HepG2 (cell line): ENCODE results near the gene XRCC3. TPM values are rescaled to one million over a fixed set of nuclear protein-coding genes. Genes with fewer than 3 reads are reported as not detected.

ENCODE experiments used
- ATAC-seq: fragments of 200-7000 bp; cut with Tn5 transposase; 3 replicates; pipeline ENCODE4 v1.9.1; 2020; ENCODE audit warnings: mild to moderate bottlenecking, moderate library complexity
- BruUV-seq: library from RNA; stranded (reverse); fragments of 400-500 nt; replicated peaks from 2 replicates; lab custom pipeline; 2021; lab: Mats Ljungman, UMichigan
- CTCF ChIA-PET: fragments of 300-600 bp; formaldehyde crosslinking; extraction: SDS; loops from one replicate; lab custom pipeline; 2021; ENCODE audit warnings: low total read pairs, inconsistent platforms, low intra/inter-chr PET ratio; lab: Yijun Ruan, JAX
- POLR2A ChIA-PET: fragments of 350-600 bp; sonication (Branson Sonifier 250); formaldehyde crosslinking; loops from one replicate; lab custom pipeline; 2020; ENCODE audit warnings: antibody characterized with exemption, inconsistent platforms; lab: Yijun Ruan, JAX
- DNase-seq: peaks from one replicate; pipeline ENCODE4 v3.0.0-alpha.2; 2015; ENCODE audit warnings: low spot score
- FAIRE-seq: peaks from 3 replicates; lab custom pipeline; 2011; peaks lifted over from hg19 to GRCh38; lab: Jason Lieb, UNC
- H2AFZ ChIP-seq: one replicate; pipeline ENCODE4 v1.6.1; 2011; ENCODE audit warnings: low read length, inconsistent platforms
- H3K27ac ChIP-seq: fragments of 300-600 bp; 3 replicates; pipeline ENCODE4 v1.8.0; 2011; ENCODE audit warnings: mixed run types, mild to moderate bottlenecking, mixed read lengths, low read length, inconsistent platforms; ENCODE audit not compliant: insufficient read depth; ENCODE audit errors: extremely low read length
- H3K27me3 ChIP-seq, 2 experiments: fragments of 200-600 bp in 1 of 2; 2 replicates in 1 of 2; 3 replicates in 1 of 2; pipeline versions ENCODE4 v1.6.0 to v1.8.0; 2011; ENCODE audit warnings: low read length in 2 of 2, mild to moderate bottlenecking in 2 of 2, moderate library complexity in 2 of 2, inconsistent platforms in 1 of 2; ENCODE audit not compliant: insufficient read depth in 2 of 2, control insufficient read depth in 1 of 2
- H3K36me3 ChIP-seq, 2 experiments: fragments of 200-600 bp in 1 of 2; replicated peaks in 1 of 2; 2 replicates in 1 of 2; 3 replicates in 1 of 2; pipeline versions ENCODE4 v1.5.1 to v1.8.0; 2011; ENCODE audit warnings: low read length in 2 of 2, inconsistent platforms in 1 of 2; ENCODE audit not compliant: insufficient read depth in 2 of 2, control insufficient read depth in 1 of 2
- H3K4me1 ChIP-seq: 2 replicates; pipeline ENCODE4 v1.5.1; 2012; ENCODE audit warnings: low read length, inconsistent platforms; ENCODE audit not compliant: insufficient read depth
- H3K4me2 ChIP-seq: 2 replicates; pipeline ENCODE4 v1.6.0; 2011; ENCODE audit warnings: low read depth, low read length, inconsistent platforms
- H3K4me3 ChIP-seq, 3 experiments: fragments of 200-600 bp in 1 of 3; sonication (generic), shearing (Covaris generic) in 1 of 3; replicated peaks in 1 of 3; 2 replicates each; pipeline ENCODE4 v1.5.1; 2011 to 2016; ENCODE audit warnings: low read length in 3 of 3, inconsistent platforms in 2 of 3, low read depth in 2 of 3, mild to moderate bottlenecking in 2 of 3, control low read depth in 1 of 3, mixed read lengths in 1 of 3; ENCODE audit not compliant: insufficient read depth in 1 of 3
- H3K79me2 ChIP-seq: one replicate; pipeline ENCODE4 v1.6.1; 2011; ENCODE audit warnings: low read length, inconsistent platforms; ENCODE audit not compliant: insufficient read depth
- H3K9ac ChIP-seq: 2 replicates; pipeline ENCODE4 v1.6.0; 2011; ENCODE audit warnings: mild to moderate bottlenecking, low read depth, low read length, inconsistent platforms; ENCODE audit not compliant: insufficient read depth
- H3K9me3 ChIP-seq: 2 replicates; pipeline ENCODE4 v1.5.1; 2012; ENCODE audit warnings: mild to moderate bottlenecking, low read length
- H4K20me1 ChIP-seq: 2 replicates; pipeline ENCODE4 v1.6.0; 2011; ENCODE audit warnings: inconsistent platforms, mild to moderate bottlenecking, low read length, moderate library complexity; ENCODE audit not compliant: insufficient read depth
- FOSL2 ChIP-seq: sonication (generic); formaldehyde crosslinking; IDR thresholded peaks from 2 replicates; pipeline ENCODE4 v1.4.0; 2020; ENCODE audit warnings: missing genetic modification reagents
- FOXO1 ChIP-seq: sonication (generic); formaldehyde crosslinking; IDR thresholded peaks from 2 replicates; pipeline ENCODE4 v1.4.0; 2020; ENCODE audit warnings: missing genetic modification reagents
- SP5 ChIP-seq: IDR thresholded peaks from 2 replicates; pipeline ENCODE4 v1.6.1; 2016; ENCODE audit warnings: low read depth, borderline replicate concordance
- SYNCRIP ChIP-seq: fragments of 200-400 bp; formaldehyde crosslinking; IDR thresholded peaks from 2 replicates; pipeline ENCODE4 v1.6.1; 2018; ENCODE audit warnings: mild to moderate bottlenecking, low read depth, low read length; ENCODE audit not compliant: insufficient read depth
- TBX2 ChIP-seq: sonication (generic); formaldehyde crosslinking; IDR thresholded peaks from 2 replicates; pipeline ENCODE4 v1.5.0; 2020; ENCODE audit warnings: missing genetic modification reagents, mild to moderate bottlenecking, borderline replicate concordance
- ZFP37 ChIP-seq: sonication (generic); formaldehyde crosslinking; IDR thresholded peaks from 2 replicates; pipeline ENCODE4 v1.4.0; 2020; ENCODE audit warnings: missing genetic modification reagents, borderline replicate concordance
- ZNF142 ChIP-seq: sonication (generic); formaldehyde crosslinking; IDR thresholded peaks from 2 replicates; pipeline ENCODE4 v1.4.0; 2020; ENCODE audit warnings: missing genetic modification reagents
- WGBS: methylation state at CpG from one replicate; pipeline ENCODE4 v1.1.6; 2017; ENCODE audit warnings: low lambda C conversion rate; 5-methylcytosine and 5-hydroxymethylcytosine counted together
- in situ Hi-C: cut with HindIII; loops from 2 replicates; pipeline ENCODE4 v1.10.0; 2017; ENCODE audit warnings: low pct_unique_long_range_greater_than_20kb; ENCODE audit not compliant: extremely low pct_ligation_motif_present
- intact Hi-C: fragments of 100-400 bp; cut with micrococcal nuclease; formaldehyde crosslinking; loops from one replicate; pipeline ENCODE4 v1.10.0; 2022; ENCODE audit not compliant: unreplicated experiment
- polyA plus RNA-seq, 8 experiments: library from polyadenylated mRNA; depleted of rRNA in 3 of 8; stranded (reverse) in 7 of 8; unstranded in 1 of 8; fragments of >200 nt; fragmentation: Illumina TruSeq in 4 of 8; extraction: Trizol in 4 of 8; gene quantifications; 2 replicates each; pipeline versions ENCODE4 v1.2.1 to v1.2.3, GENCODE V29; 2011 to 2016; ENCODE audit warnings: low read depth in 4 of 8, missing spikeins in 1 of 8, mixed read lengths in 1 of 8; ENCODE audit not compliant: insufficient read depth in 1 of 8
- total RNA-seq, 5 experiments: library from RNA; depleted of rRNA; stranded (reverse); fragments of >200 nt; fragmentation: Illumina TruSeq; extraction: Trizol; gene quantifications; 2 replicates each; pipeline ENCODE4 v1.2.3, GENCODE V29; 2016; ENCODE audit warnings: low read depth in 1 of 5
- TF ChIP-seq, protein P1 (sequence below): sonication (generic); formaldehyde crosslinking; IDR thresholded peaks from 2 replicates; pipeline ENCODE4 v1.5.0; 2020; ENCODE audit warnings: mild to moderate bottlenecking, missing genetic modification reagents

The XRCC3 gene
- total and polyA plus RNA-seq, 2 of the 13 experiments (the other 11 are each of a cell fraction or from before 2014, with no cell fraction given): 5.4 to 25.8 TPM

DNA sequence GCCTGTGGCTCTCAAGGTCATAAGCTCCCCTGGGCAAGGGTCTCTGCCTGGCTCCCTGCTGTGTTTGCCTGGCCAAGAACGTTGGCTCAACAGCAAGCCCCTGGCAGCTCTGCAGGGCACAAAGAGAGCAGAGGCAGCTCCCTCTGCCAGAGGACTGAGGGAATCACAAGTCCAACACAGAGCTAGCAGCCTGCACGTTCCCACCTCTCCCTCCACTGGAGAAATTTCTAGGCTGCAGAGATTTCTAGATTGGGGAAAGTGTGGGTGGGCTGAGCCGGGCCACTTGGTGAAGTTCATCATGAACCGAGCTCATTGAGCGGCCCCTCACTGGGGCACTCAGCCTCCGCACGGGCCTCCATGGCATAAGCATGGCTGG is 20.2 kb upstream of the XRCC3 start:
- 86% methylated on average over 4 of the region's 7 CpGs for WGBS
- intact Hi-C loops (no loop called here), in situ Hi-C loops (no loop called here)
- ATAC-seq (peak; percentile 16; the same call in 2 of the 3 replicates), FAIRE-seq (no peak), DNase-seq (no peak)
- BruUV-seq: no TSS peak
- Histone ChIP-seq H4K20me1 (no peaks in the 10 kb centered on the region), H3K27me3 (no peaks in the 10 kb centered on the region), H3K9ac (no peak overlapping the region), H3K9me3 (no peaks in the 10 kb centered on the region), H3K4me2 (no peak overlapping the region), H3K36me3 (peaks cover 13 to 25% of the 10 kb centered on the region in 2 experiments; a peak in 4 of 5 replicates), H3K79me2 (no peaks in the 10 kb centered on the region), H3K4me3 (no peak overlapping the region), H3K4me1 (0 out of 2 replicates have a peak, but pooled peaks cover 10% of the 10 kb centered on the region), H3K27ac (no peak overlapping the region), H2AFZ (no peak overlapping the region)
- TF ChIP-seq ZFP37 (CRISPR knock-in tag): no peak
- no peak for TF ChIP-seq FOSL2 (CRISPR knock-in tag)
- ChIA-PET CTCF (no interaction called here), POLR2A (no interaction called here)

- Histone ChIP-seq H3K79me2 (no peaks in the 10 kb centered on the region), H3K4me2 (no peak overlapping the region), H3K9me3 (no peaks in the 10 kb centered on the region), H3K27me3 (no peaks in the 10 kb centered on the region), H3K27ac (no peak overlapping the region), H3K4me1 (0 out of 2 replicates have a peak, but pooled peaks cover 10% of the 10 kb centered on the region), H4K20me1 (no peaks in the 10 kb centered on the region), H3K36me3 (peaks cover 13 to 27% of the 10 kb centered on the region in 2 experiments; a peak in 4 of 5 replicates), H3K9ac (no peak overlapping the region), H3K4me3 (no peak overlapping the region), H2AFZ (no peak overlapping the region)
- DNase-seq: no peak
- in situ Hi-C loops (no loop called here), intact Hi-C loops (no loop called here)
- 0 out of 3 replicates have a peak, but pooled peaks have one; percentile 4 for ATAC-seq
- CTCF ChIA-PET: no interaction called here
- WGBS: 97% methylated on average over 4 of the region's 12 CpGs
- no TSS peak for BruUV-seq
- POLR2A ChIA-PET: no interaction called here
- FAIRE-seq: no peak
- TF ChIP-seq ZNF142 (CRISPR knock-in tag): no peak
- no peak for TF ChIP-seq SYNCRIP
- TF ChIP-seq FOXO1 (CRISPR knock-in tag): no peak
- TF ChIP-seq, protein P1, sequence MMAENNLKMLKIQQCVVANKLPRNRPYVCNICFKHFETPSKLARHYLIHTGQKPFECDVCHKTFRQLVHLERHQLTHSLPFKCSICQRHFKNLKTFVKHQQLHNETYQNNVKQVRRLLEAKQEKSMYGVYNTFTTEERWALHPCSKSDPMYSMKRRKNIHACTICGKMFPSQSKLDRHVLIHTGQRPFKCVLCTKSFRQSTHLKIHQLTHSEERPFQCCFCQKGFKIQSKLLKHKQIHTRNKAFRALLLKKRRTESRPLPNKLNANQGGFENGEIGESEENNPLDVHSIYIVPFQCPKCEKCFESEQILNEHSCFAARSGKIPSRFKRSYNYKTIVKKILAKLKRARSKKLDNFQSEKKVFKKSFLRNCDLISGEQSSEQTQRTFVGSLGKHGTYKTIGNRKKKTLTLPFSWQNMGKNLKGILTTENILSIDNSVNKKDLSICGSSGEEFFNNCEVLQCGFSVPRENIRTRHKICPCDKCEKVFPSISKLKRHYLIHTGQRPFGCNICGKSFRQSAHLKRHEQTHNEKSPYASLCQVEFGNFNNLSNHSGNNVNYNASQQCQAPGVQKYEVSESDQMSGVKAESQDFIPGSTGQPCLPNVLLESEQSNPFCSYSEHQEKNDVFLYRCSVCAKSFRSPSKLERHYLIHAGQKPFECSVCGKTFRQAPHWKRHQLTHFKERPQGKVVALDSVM: no peak
- no peak for TF ChIP-seq TBX2 (CRISPR knock-in tag)
- TF ChIP-seq SP5 (CRISPR knock-in tag): no peak
These were observed 19.8 kb upstream of the XRCC3 start for GRCh38 chr14:103735022-103735421.
